GM21360 (cell line): ENCODE data around the gene PTK7.

Experiments used
- ATAC-seq: cut with Tn5 transposase; IDR thresholded peaks from one replicate; pipeline ENCODE4 v1.9.1; 2021; ENCODE audit warnings: mild to moderate bottlenecking, moderate library complexity; ENCODE audit not compliant: unreplicated experiment

Gene PTK7

DNA sequence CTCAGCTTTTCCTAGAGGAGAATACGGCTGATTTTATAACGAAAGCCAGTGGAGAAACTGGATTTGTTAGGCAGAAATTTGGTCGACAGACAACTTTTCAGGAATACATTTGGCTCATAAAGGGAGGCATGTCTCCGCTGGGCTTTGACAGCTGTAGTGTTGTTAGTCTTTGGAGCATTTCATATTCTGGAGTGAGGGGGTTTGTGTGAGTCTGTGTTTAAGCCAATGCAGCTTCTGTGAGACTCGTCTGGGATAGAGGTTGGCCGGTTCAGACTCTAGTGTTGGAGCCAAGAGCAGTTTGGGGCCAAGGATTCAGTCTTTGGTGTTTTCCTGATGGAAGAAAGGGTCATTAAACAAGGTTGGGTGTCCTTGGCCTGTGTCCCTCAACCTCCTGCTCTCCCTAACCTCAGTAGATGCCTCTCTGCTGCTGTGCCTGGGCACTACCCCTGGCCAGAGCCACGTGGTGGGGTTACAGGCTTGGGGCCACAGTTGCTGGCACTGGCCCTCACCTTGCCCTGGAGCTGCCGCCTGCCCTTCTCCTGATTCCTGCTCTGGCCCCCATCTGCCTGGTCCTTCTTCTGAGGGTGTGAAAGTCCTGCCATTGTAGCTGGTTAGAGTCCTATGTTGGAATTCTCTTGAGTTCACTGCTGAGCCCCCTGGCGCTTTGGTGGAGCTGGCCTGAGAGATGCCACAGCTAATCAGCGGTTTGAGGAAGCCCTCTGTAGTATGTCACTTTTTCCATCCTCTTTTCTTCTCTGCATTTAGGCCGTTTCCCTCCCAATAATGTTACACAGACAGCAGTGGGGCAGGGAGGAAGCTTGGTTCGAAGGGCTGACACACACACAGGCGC, 6.9 kb downstream of the PTK7 start:
- ATAC-seq: no peak

DNA sequence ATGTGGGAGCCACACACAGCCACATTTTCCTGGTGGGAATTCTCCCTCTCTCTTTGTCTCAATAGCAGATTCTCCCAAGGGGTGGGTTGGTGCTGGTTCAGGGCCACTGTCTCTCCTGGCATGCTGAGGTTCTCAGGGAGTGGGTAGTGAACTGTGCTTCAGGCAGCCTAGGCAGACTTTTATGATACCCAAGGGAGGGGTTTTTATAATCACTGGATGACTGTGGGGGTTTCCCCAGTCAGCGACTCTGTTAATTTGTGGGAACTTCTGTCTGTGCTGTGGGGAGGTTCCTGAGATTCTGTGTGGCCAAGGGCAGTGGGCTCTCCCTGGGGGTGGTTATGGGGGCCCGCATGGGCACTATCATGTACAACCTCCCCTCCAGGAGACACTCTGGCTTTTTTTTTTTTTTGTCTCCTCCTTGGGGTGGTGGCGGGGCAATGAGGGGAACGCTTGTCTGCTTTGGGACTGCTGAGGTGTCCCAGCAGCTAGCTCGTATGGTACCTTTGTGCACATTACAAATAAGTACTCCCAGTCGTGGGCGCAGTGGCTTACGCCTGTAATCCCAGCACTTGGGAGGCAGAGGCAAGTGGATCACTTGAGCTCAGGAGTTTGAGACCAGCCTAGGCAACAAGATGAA, 10.0 kb downstream of the PTK7 start:
- no peak for ATAC-seq

DNA sequence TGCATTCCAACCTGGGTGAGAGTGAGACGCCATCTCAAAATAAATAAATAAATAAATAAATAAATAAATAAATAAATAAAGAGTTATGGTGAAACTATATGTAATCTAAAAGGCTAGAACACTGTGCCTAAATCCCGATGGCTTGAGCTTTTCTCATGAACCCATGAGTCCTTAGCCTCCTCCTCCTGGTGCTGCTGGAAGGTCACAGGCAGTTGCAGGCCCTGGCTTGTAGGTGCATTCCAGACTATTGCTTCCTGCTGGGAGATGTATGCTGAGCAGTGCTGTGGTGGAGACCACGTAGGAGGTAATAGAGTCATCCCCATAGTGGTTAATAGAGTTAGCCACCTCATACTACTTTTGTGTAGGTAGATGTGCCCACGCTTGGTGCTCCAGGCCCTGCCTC, 12.5 kb downstream of the PTK7 start:
- ATAC-seq: no peak

DNA sequence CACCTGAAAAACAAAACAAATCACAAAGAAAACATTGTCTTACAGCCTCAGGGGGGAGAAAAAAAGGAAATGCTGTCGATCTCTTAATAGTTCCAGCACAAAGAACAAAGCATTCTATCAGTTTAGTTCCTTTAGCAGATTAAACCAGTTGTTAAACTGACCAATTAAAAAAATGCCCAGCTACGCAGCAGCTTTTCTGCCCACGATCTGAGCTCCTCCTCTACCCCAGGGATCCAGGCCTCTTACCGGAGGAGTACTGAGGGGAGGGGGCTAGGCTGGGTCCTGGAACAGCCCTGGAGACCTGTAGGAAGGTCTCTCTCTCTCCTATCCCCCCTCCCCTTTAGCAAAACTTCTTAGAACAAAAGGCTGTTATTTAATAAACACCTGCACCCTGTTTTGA, 13.4 kb downstream of the PTK7 start:
- ATAC-seq: no peak

DNA sequence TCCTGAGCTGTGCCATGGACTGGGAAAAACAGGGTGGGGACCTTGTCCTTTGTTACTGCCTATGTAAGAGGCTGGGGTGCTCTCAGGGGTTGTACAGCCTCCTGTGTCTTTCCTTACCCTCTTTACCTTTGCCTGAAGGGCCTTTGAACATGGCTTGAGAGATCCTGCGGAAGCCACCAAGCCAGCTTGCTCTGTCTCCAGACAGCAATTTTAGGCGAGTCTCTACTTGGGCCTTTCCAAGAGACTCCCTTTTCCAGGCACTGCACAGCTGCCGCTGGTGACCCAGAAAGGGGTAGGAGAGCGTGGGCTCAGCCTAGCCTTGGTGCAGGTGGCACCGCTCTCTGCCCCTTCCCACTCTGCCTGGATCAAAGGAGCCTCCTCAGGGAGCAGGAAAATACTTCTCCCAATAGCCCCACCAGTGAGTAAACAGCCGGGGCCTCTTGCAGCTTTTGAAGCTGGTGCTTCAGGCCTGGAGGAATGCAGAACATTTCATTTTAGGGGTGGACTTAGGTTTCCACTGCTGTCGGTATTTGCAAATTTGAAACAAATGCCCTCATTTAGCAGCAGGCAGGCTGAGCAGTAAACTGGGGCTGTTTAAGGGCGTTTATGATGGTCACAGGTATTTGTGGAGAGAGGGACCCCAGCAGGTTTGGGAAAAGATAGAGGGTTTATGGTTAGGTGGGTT, 13.9 kb downstream of the PTK7 start:
- ATAC-seq: no peak

DNA sequence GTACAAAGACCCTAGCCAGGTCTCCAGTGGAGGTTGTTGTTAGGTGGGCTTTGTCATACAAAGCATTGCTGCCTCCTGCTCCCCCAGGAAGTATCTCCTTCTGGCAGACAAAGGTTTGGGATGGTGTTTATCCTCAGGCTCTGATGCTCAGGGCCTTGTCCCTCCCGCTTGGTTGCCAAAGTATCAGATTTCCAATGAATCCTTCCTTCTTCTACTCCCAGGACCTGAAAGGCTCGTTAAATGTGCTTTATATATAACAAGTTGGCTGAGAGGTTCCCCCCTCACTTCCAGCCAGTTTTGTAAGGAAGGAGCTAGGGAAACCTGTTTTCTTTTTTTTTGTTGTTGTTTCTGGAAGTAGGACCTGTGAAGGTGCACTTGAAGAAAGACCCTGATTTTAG, 14.4 kb downstream of the PTK7 start:
- ATAC-seq: no peak

DNA sequence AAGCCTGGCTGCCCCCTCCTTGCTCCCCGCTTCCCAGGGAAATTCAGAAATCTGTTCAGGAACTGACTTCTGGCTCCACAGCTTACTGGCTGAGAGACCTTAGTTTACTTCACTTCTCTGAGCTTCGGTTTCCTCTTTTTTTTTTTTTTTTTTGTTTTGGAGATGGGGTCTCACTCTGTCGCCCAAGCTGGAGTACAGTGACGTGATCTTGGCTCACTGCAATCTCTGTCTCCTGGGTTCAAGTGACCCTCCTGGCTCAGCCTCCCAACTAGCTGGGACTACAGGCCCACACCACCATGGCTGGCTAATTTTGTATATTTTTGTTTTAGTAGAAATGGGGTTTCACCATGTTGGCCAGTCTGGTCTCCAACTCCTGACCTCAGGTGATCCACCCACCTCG, 14.9 kb downstream of the PTK7 start:
- no peak for ATAC-seq

DNA sequence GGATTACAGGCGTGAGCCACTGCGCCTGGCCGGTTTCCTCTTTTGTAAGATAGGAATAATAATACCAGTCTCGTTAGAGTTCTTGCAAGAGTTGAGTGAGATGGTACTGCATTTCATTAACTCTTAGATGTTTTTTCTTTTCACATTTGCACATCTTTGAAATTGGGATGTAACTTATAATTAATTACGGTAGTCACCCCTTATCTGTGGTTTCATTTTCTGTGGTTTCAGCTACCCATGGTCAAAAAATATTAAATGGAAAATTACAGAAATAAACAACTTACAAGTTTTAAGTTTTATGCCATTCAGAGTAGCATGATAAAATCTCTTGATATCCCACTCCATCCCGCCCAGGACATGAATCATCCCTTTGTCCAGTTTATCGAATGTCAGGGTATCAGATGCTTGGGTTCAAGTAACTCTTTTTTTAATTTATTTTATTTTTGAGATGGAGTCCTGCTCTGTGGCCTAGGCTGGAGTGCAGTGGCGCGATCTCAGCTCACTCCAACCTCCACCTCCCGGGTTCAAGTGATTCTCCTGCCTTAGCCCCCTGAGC, 15.4 kb downstream of the PTK7 start:
- ATAC-seq: no peak

DNA sequence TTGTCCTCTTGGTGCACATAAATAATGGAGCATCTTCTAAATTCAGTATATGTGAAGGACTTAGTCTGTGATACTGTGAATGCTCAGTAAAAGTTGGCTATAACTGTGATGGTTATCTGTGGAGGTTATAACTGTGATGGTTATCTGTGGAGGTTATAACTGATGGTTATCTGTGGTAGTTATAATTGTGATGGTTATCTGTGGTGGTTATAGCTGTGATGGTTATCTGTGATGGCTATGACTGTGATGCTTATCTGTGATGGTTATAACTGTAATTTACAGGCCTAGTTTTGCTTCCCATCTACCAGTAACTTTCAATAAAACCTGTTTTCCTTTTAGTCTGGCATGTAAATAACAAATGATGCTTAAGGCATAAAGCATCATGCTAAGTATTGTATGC, 16.5 kb downstream of the PTK7 start:
- ATAC-seq: no peak

DNA sequence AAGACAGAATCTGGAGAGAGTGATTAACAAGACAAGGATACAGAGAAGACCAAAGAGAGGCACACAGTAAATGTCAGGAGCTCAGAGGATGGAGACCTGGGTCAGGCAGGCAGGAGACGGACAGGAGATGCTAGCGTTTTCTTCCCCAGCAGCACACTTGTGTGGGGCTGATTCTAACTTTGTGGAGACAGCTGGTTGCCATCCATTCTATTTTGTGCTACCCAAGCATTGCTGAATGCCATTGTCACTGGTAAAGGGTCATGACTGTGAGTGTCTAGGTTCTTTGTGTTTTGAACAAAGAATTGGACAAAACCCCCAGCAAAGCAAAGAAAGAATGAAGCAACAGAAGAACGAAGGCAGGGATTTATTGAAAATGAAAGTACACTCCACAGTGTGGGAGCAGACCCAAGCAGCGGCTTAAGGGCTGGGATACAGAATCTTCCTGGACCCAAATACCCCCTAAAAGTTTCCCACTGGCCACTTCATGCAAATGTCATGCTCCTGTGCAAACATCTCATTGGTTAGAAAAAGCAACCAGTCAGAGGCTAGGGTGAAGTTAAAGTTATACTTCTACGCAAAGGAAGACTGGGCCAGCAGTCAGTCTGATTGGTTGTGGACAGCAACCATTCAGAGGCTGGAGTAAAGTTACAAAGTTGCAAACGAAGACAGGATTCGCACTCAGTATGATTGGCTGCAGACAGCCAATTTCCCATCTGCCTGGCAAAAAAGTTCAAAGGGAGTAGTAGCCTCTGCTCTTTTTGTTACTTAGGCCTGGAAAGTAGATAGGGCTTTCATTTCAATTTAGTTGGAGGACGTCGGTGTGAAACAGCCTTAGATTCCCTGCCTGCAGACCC, 17.5 kb downstream of the PTK7 start:
- ATAC-seq: no peak

DNA sequence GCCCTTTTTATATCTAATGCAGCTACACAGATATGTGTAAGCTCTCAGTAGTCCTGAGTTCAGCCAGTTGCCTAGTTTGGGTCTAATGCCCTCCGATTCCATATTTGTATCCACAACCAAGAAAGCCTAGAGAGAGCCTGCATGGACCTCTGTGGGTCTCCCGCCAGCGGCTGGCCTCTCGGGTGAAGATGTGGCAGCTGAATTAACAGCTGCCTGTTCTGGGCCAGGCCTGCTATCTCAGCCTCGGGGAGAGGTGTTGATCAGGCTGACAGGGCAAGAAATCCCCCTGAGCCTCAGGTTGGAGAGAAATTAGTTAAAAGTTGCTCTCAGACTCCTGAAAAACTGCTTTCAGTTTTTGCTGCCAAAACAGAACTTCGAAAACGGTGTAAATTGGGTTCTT, 19.8 kb downstream of the PTK7 start:
- ATAC-seq: no peak

DNA sequence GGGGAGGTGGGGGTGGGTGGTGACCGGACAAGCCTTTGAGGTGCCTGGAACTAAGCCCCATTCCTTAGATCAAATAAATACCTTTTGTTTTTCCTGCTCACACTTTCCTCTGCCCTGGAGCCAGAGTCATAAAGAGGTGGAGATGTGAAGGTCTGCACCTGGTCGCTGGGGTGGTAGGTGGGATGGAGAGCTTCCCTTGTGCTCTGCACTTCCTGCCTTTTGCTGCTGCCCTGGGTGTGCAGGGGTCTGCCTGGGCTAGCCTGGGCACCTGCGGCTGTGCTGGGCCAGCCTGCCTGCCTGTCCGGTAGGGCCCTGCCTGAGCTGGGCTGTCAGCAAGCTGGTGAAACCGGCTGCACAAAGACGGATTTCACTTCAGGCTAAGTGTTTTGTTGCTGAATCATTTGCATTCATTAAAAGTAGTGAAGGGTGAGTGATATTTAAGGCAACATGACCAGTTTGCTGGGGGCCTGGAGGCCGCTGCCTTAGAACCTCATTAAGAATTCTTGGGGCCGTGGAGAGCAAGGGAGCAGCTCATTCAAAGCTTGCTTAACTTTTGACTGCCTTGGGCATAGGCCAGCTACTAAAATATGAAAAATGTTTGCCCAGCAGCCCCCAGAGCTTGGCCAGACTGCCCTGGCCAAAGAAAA, 20.5 kb downstream of the PTK7 start:
- ATAC-seq: no peak

DNA sequence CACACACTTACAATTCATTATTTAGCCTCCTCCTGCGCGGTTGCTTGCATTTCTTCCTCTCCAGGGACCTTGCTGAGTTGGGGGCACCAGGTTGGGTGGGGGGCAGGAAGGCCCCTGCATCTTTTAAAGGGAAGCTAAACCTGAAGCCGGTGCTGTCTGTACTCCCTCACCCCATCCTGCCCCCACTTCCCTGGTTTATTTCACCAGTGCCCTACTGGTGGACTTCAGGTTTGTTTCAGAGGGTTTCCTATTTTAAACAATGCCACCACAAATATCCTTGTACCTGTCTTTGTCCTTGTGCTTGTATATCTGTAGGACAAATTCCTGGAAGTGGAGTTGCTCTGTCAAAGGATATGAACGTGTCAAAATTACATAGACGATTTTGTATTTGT, 21.0 kb downstream of the PTK7 start:
- ATAC-seq: no peak

DNA sequence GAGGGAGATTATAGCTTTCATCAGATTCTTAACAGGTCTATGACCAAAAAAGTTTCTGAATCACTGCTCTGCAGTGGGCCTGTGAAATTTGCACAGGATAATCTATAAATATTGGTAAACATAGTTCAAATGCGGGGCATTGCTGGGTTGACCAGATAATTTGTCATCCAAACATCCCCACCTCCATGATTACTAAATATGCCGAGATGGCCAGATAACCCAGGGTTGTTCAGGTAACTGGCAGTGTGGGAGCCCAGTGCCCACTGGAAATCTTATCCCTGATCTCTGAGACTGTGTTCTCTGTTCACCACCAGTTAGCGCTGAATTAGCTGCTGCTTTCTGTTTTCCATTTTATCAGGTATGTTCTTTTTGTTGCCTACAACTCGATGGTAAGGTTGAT, 21.4 kb downstream of the PTK7 start:
- ATAC-seq: no peak

DNA sequence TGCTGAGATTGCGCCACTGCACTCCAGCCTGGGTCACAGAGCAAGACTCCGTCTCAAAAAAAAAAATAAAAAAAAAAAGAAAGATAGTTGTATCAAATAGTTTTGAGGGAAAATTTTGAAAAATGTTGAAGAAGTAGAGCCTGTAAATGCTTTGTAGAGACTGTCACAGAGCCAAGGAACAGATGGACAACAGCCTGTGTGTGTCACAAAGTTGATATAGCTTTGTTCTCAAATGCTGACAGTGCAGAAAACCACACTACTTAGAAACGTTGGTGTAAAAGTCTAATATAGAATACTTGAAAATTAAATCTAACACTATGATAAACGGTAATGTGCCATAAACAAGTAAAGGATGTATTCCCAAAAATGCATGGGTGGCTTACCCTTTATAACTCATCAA, 25.4 kb downstream of the PTK7 start:
- ATAC-seq: no peak

DNA sequence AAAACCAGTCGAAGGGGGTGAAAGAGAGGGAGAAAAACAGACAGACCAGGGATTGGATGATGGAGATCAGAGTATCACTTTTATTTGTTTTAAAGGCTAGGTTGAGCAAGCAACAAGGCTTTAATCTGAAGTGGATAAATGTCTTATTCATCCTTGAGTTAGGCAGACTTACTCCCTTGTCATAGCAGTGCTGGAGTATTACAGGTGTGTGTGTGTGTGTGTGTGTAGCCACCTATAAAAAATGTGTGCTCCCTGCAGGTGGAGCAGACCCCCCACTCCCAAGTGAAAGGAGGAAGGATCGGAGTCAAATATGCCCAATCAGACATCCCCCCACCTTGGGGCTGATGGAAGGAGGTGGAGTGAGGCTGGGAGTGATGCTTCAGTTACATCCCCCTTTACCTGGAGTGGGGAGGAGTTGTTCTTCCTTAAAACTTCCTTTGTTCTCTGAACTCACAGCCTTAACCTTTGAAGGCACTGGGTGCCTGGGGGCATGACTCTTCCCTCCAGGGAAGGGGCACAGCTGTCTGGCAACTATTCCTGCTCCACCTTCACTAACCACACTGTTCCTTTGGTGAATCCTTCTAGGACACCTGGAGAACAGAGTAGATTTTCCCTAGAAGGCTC, 27.3 kb downstream of the PTK7 start:
- no peak for ATAC-seq

DNA sequence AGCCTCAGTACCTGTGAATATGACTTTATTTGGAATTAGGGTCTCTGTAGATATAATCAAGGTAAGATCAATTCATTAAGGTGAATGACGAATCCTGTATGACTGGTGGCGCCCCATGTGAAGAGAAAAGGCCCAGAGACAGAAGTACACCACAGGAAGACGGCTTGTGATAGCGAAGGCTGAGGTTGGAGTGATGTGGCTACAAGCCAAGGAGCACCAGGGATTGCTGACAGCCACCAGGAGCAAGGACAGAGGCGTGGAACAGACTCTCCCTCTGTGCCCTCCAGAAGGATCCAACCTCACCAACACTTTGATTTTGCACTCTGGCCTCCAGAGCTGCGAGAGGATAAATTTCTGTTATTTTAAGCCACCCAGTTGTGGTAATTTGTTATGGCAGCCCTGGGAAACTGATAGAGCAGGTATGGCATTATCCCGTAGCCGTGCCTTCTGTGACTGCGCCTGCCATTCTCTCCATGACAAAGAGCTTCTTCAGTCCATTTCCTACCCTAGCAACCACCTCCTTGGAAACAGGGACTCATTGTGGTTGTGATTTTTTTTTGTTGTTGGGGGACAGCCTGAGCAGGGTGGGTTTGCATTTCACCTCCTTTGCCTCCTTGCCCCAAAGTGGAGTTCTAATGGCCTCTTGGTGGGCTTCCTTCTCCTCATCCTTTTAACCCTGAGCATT, 29.6 kb downstream of the PTK7 start:
- no peak for ATAC-seq

DNA sequence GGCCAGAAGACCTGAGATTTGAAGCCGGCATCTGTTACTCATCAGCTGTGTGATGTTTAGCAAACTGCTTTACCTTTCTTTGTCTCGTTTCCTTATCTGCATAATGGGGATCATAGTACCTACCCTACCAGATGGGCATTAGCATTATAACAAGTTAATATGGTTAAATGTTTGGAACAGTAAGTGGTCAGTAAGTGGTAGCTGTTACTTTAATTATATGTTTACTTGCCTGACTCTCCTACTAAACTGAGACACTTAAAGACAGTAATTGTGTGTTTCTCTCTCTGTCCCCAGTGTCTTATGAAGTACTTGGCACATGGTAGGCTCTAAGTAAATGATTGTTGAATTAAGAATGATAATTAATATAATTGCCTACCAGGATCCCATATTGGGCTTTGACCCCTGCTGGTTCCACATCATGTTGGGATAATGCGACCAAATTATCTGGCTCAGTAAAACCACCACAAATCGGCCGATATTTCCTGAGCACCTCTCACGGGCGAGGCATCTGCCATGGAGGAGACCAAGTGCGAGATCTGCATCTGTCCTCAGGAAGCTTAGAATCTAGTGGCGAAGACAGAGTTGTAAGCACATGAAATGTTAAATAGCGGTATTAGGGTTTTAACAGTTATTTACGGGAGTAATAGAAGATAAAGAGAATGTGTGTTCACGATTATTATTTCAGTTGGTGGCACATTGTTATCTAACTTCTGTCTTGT, 31.4 kb downstream of the PTK7 start:
- no peak for ATAC-seq
